HepG2 (cell line): ENCODE data around the gene FBXO2. TPM values are rescaled to one million over a fixed set of nuclear protein-coding genes. Genes with fewer than 3 reads are reported as not detected.

Experiments used
- ASH2L ChIP-seq: fragments of 300-600, 200-600 bp; sonication (generic); IDR thresholded peaks from 2 replicates; pipeline ENCODE4 v1.7.0; 2017; ENCODE audit warnings: low read depth, mild to moderate bottlenecking, moderate library complexity, mixed read lengths, low read length; ENCODE audit not compliant: insufficient read length
- BCL6 ChIP-seq: IDR thresholded peaks from 2 replicates; pipeline ENCODE4 v1.6.1; 2016; ENCODE audit warnings: missing genetic modification reagents, missing compliant biosample characterization
- HBP1 ChIP-seq: IDR thresholded peaks from 2 replicates; pipeline ENCODE4 v1.6.1; 2016; ENCODE audit warnings: low read depth, control low read depth
- KAT2B ChIP-seq: fragments of 150-350 bp; IDR thresholded peaks from 2 replicates; pipeline ENCODE4 v1.6.1; 2014; ENCODE audit warnings: low read depth, low read length, borderline replicate concordance
- KDM5A ChIP-seq: fragments of 200-600 bp; sonication (generic); IDR thresholded peaks from 2 replicates; pipeline ENCODE4 v1.7.0; 2018; ENCODE audit warnings: antibody characterized with exemption, mild to moderate bottlenecking, low read length, borderline replicate concordance
- LRRFIP1 ChIP-seq: sonication (generic); formaldehyde crosslinking; conservative IDR thresholded peaks from 2 replicates; pipeline ENCODE4 v1.4.0; 2020; ENCODE audit warnings: missing genetic modification reagents
- NCOA2 ChIP-seq: sonication (generic); formaldehyde crosslinking; IDR thresholded peaks from 2 replicates; pipeline ENCODE4 v1.8.0; 2022; ENCODE audit warnings: inconsistent platforms
- REL ChIP-seq: sonication (generic); formaldehyde crosslinking; conservative IDR thresholded peaks from 2 replicates; pipeline ENCODE4 v1.8.0; 2022; ENCODE audit warnings: mild to moderate bottlenecking, missing genetic modification reagents, moderate library complexity
- REXO4 ChIP-seq: sonication (generic); formaldehyde crosslinking; IDR thresholded peaks from 2 replicates; pipeline ENCODE4 v1.8.0; 2022; ENCODE audit warnings: missing genetic modification reagents, mild to moderate bottlenecking, borderline replicate concordance
- SRY ChIP-seq: sonication (generic); formaldehyde crosslinking; IDR thresholded peaks from 2 replicates; pipeline ENCODE4 v1.8.0; 2022; ENCODE audit warnings: mild to moderate bottlenecking, missing genetic modification reagents
- TAF15 ChIP-seq: fragments of 200-400 bp; formaldehyde crosslinking; IDR thresholded peaks from one replicate; pipeline ENCODE4 v1.6.1; 2018; ENCODE audit warnings: mild to moderate bottlenecking, low read depth, low read length; ENCODE audit not compliant: poor library complexity, severe bottlenecking
- ZHX2 ChIP-seq, 2 experiments: sonication (generic) in 1 of 2; formaldehyde crosslinking in 1 of 2; IDR thresholded peaks; 2 replicates each; pipeline versions ENCODE4 v1.6.1 to v1.9.0; 2014 to 2022; ENCODE audit warnings: antibody characterized with exemption in 1 of 2, borderline replicate concordance in 1 of 2, inconsistent platforms in 1 of 2, low read depth in 1 of 2, missing genetic modification reagents in 1 of 2
- ZMYM2 ChIP-seq: sonication (generic); formaldehyde crosslinking; IDR thresholded peaks from 2 replicates; pipeline ENCODE4 v1.8.0; 2022; ENCODE audit warnings: mild to moderate bottlenecking, missing genetic modification reagents
- ZNF235 ChIP-seq: sonication (generic); formaldehyde crosslinking; IDR thresholded peaks from 2 replicates; pipeline ENCODE4 v1.8.1; 2023; ENCODE audit warnings: mild to moderate bottlenecking, missing genetic modification reagents, borderline replicate concordance
- ZNF382 ChIP-seq: sonication (generic); formaldehyde crosslinking; IDR thresholded peaks from 2 replicates; pipeline ENCODE4 v1.5.0; 2020; ENCODE audit warnings: missing genetic modification reagents, mild to moderate bottlenecking, borderline replicate concordance
- ZNF724P ChIP-seq: sonication (generic); formaldehyde crosslinking; IDR thresholded peaks from 2 replicates; pipeline ENCODE4 v1.8.0; 2022; ENCODE audit warnings: missing genetic modification reagents, borderline replicate concordance
- polyA plus RNA-seq, 8 experiments: library from polyadenylated mRNA; depleted of rRNA in 3 of 8; stranded (reverse) in 7 of 8; unstranded in 1 of 8; fragments of >200 nt; fragmentation: Illumina TruSeq in 4 of 8; extraction: Trizol in 4 of 8; gene quantifications; 2 replicates each; pipeline versions ENCODE4 v1.2.1 to v1.2.3, GENCODE V29; 2011 to 2016; ENCODE audit warnings: low read depth in 4 of 8, missing spikeins in 1 of 8, mixed read lengths in 1 of 8; ENCODE audit not compliant: insufficient read depth in 1 of 8
- total RNA-seq, 5 experiments: library from RNA; depleted of rRNA; stranded (reverse); fragments of >200 nt; fragmentation: Illumina TruSeq; extraction: Trizol; gene quantifications; 2 replicates each; pipeline ENCODE4 v1.2.3, GENCODE V29; 2016; ENCODE audit warnings: low read depth in 1 of 5
- TF ChIP-seq, protein P1 (sequence below): IDR thresholded peaks from 2 replicates; pipeline ENCODE4 v1.6.1; 2018; ENCODE audit warnings: missing genetic modification reagents

Gene FBXO2
- total and polyA plus RNA-seq, 2 of the 13 experiments (the other 11 are each of a cell fraction or from before 2014, with no cell fraction given): 79.3 to 112 TPM

DNA sequence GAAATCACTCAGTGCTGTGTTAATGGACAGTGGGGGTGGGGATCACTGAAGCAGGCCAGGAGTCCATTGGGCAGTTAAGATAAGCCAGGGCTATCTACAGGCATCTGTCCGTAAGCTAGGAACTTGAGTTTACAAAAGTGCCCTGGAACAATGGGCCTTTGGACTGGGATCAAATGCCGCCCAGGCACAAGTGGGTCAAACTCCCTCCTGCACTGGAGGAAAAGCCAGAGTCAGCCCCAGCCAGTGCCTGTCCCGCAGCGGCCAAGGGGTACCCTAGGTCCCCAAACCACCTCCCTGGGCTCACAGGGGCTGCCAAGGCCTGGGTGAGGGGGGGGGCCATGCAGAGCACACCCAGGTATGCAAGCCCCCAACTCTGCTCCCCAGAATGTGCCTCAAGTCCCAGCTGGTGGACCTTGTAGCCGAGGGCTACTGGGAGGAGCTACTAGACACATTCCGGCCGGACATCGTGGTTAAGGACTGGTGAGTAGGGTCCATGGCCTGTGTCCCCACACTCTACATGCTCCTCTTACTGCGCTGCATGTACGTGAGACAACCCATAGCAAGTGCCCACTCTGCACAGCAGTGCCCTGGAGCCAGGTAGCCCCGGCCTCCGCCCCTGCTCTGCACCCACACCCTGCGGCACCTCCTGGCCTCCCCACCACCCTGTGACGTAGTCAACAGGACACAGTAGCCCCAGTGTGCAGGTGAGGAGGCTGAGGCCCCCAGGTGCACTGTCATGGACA lies 17.5 kb upstream of the FBXO2 start (continued):
- no peak for TF ChIP-seq ZHX2 (IDR thresholded peaks at IDR 0.05; ENCODE audit: low read depth)
- no peak for TF ChIP-seq ZHX2 (CRISPR knock-in tag; IDR thresholded peaks at IDR 0.05; ENCODE audit: borderline replicate concordance)
- no peak for TF ChIP-seq ZNF235
- TF ChIP-seq, protein P1, sequence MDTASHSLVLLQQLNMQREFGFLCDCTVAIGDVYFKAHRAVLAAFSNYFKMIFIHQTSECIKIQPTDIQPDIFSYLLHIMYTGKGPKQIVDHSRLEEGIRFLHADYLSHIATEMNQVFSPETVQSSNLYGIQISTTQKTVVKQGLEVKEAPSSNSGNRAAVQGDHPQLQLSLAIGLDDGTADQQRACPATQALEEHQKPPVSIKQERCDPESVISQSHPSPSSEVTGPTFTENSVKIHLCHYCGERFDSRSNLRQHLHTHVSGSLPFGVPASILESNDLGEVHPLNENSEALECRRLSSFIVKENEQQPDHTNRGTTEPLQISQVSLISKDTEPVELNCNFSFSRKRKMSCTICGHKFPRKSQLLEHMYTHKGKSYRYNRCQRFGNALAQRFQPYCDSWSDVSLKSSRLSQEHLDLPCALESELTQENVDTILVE (CRISPR knock-in tag): no peak
- TF ChIP-seq REXO4 (CRISPR knock-in tag): no peak
- TF ChIP-seq KAT2B: no peak
- TF ChIP-seq ASH2L: peak; percentile 80
- no peak for TF ChIP-seq ZNF382
- TF ChIP-seq ZMYM2: peak; percentile 72; the same call in 1 of the 2 replicates
- no peak for TF ChIP-seq REL (CRISPR knock-in tag)
- peak; percentile 60 for TF ChIP-seq NCOA2 (CRISPR knock-in tag)
- no peak for TF ChIP-seq LRRFIP1 (CRISPR knock-in tag)
- no peak for TF ChIP-seq ZNF724P (CRISPR knock-in tag)
- TF ChIP-seq BCL6: peak; percentile 80
- TF ChIP-seq SRY (CRISPR knock-in tag): no peak
- TF ChIP-seq TAF15: peak; percentile 49
- no peak for TF ChIP-seq KDM5A
- TF ChIP-seq HBP1: no peak
